HepG2 (cell line): ENCODE measurements around the gene P4HB. TPM values are rescaled to one million over a fixed set of nuclear protein-coding genes. Genes with fewer than 3 reads are reported as not detected.

ENCODE experiments used
- AKNA ChIP-seq: sonication (generic); formaldehyde crosslinking; IDR thresholded peaks from 2 replicates; pipeline ENCODE4 v1.4.0; 2020; ENCODE audit warnings: missing genetic modification reagents, borderline replicate concordance
- ATF3 ChIP-seq: sonication (generic); formaldehyde crosslinking; IDR thresholded peaks from 2 replicates; pipeline ENCODE4 v1.4.0; 2020; ENCODE audit warnings: missing genetic modification reagents
- ELF1 ChIP-seq: sonication (generic); formaldehyde crosslinking; IDR thresholded peaks from 2 replicates; pipeline ENCODE4 v1.4.0; 2020; ENCODE audit warnings: missing genetic modification reagents
- ETS1 ChIP-seq: sonication (generic); formaldehyde crosslinking; IDR thresholded peaks from 2 replicates; pipeline ENCODE4 v1.4.0; 2020; ENCODE audit warnings: missing genetic modification reagents
- GFI1 ChIP-seq: sonication (generic); formaldehyde crosslinking; IDR thresholded peaks from 2 replicates; pipeline ENCODE4 v1.5.0; 2020; ENCODE audit warnings: missing genetic modification reagents, mild to moderate bottlenecking, borderline replicate concordance
- NAIF1 ChIP-seq: sonication (generic); formaldehyde crosslinking; IDR thresholded peaks from 2 replicates; pipeline ENCODE4 v1.5.0; 2020; ENCODE audit warnings: mild to moderate bottlenecking, missing genetic modification reagents, borderline replicate concordance
- NCOA2 ChIP-seq: sonication (generic); formaldehyde crosslinking; IDR thresholded peaks from 2 replicates; pipeline ENCODE4 v1.8.0; 2022; ENCODE audit warnings: inconsistent platforms
- PREB ChIP-seq: sonication (generic); formaldehyde crosslinking; IDR thresholded peaks from 2 replicates; pipeline ENCODE4 v1.4.0; 2020; ENCODE audit warnings: missing genetic modification reagents
- SMYD3 ChIP-seq: sonication (generic); formaldehyde crosslinking; IDR thresholded peaks from 2 replicates; pipeline ENCODE4 v1.8.1; 2023; ENCODE audit warnings: mild to moderate bottlenecking, missing genetic modification reagents
- SPEN ChIP-seq: sonication (generic); formaldehyde crosslinking; IDR thresholded peaks from 2 replicates; pipeline ENCODE4 v1.5.1; 2020; ENCODE audit warnings: low read depth, mild to moderate bottlenecking, missing genetic modification reagents
- TFE3 ChIP-seq: IDR thresholded peaks from 2 replicates; pipeline ENCODE4 v1.6.1; 2016
- ZBTB4 ChIP-seq: sonication (generic); formaldehyde crosslinking; IDR thresholded peaks from 2 replicates; pipeline ENCODE4 v1.4.0; 2020; ENCODE audit warnings: missing genetic modification reagents, mild to moderate bottlenecking, borderline replicate concordance
- ZNF326 ChIP-seq: sonication (generic); formaldehyde crosslinking; IDR thresholded peaks from 2 replicates; pipeline ENCODE4 v1.4.0; 2020; ENCODE audit warnings: missing genetic modification reagents, borderline replicate concordance
- polyA plus RNA-seq, 8 experiments: library from polyadenylated mRNA; depleted of rRNA in 3 of 8; stranded (reverse) in 7 of 8; unstranded in 1 of 8; fragments of >200 nt; fragmentation: Illumina TruSeq in 4 of 8; extraction: Trizol in 4 of 8; gene quantifications; 2 replicates each; pipeline versions ENCODE4 v1.2.1 to v1.2.3, GENCODE V29; 2011 to 2016; ENCODE audit warnings: low read depth in 4 of 8, missing spikeins in 1 of 8, mixed read lengths in 1 of 8; ENCODE audit not compliant: insufficient read depth in 1 of 8
- total RNA-seq, 5 experiments: library from RNA; depleted of rRNA; stranded (reverse); fragments of >200 nt; fragmentation: Illumina TruSeq; extraction: Trizol; gene quantifications; 2 replicates each; pipeline ENCODE4 v1.2.3, GENCODE V29; 2016; ENCODE audit warnings: low read depth in 1 of 5

P4HB gene
- total and polyA plus RNA-seq, 2 of the 13 experiments (the other 11 are each of a cell fraction or from before 2014, with no cell fraction given): 185 to 782 TPM

GRCh38 chr17:81870131-81870980 is 10.0 kb upstream of the P4HB start (continued):
- TF ChIP-seq AKNA (CRISPR knock-in tag) (no peak), TFE3 (CRISPR knock-in tag) (no peak), ELF1 (no peak), SMYD3 (CRISPR knock-in tag) (no peak), NAIF1 (CRISPR knock-in tag) (no peak), PREB (no peak), ZBTB4 (no peak), ATF3 (CRISPR knock-in tag) (no peak), SPEN (peak; percentile 66; the same call in 1 of the 2 replicates), GFI1 (CRISPR knock-in tag) (no peak), ZNF326 (CRISPR knock-in tag) (no peak), ETS1 (CRISPR knock-in tag) (no peak), NCOA2 (CRISPR knock-in tag) (0 out of 2 replicates have a peak, but pooled peaks have one; percentile 7)
